Ovary (tissue), 9 donors: Measurements from ENCODE around the gene GPC6. TPM values are rescaled to one million over a fixed set of nuclear protein-coding genes. Genes with fewer than 3 reads are reported as not detected.

Experiments
- DNase-seq, 5 donors: peaks; one replicate each; pipeline ENCODE4 v3.0.0-alpha.2; 2019 to 2020
- H3K27ac ChIP-seq, 2 donors: fragments of 200-600 bp; one replicate each; pipeline versions ENCODE4 v1.5.1 to v1.8.0; 2019 to 2022
- H3K27me3 ChIP-seq: fragments of 200-600 bp; one replicate; pipeline ENCODE4 v1.8.0; 2022
- H3K36me3 ChIP-seq: fragments of 200-600 bp; sonication (generic); one replicate; pipeline ENCODE4 v1.5.1; 2019
- H3K4me1 ChIP-seq: one replicate; pipeline ENCODE4 v1.8.1; 2013; ENCODE audit warnings: mild to moderate bottlenecking, moderate library complexity; ENCODE audit not compliant: insufficient read depth
- H3K4me3 ChIP-seq: fragments of 200-600 bp; sonication (generic); one replicate; pipeline ENCODE4 v1.5.1; 2017
- H3K9me3 ChIP-seq, 2 donors: fragments of 200-600 bp in 1 of 2; sonication (generic) in 1 of 2; one replicate each; pipeline versions ENCODE4 v1.5.1 to v1.8.1; 2013 to 2019; ENCODE audit warnings: mild to moderate bottlenecking in 1 of 2, moderate library complexity in 1 of 2
- EP300 ChIP-seq: sonication (generic); formaldehyde crosslinking; IDR thresholded peaks from one replicate; pipeline ENCODE4 v1.6.1; 2017; ENCODE audit warnings: antibody characterized with exemption
- POLR2A ChIP-seq: fragments of 450-650 bp; IDR thresholded peaks from one replicate; pipeline ENCODE4 v1.6.1; 2017; ENCODE audit warnings: antibody characterized with exemption, mild to moderate bottlenecking, moderate library complexity
- WGBS, 3 donors: extraction: QIAGEN DNeasy Blood & Tissue Kit in 1 of 3; methylation state at CpG; one replicate each; pipeline versions ENCODE4 v1.1.5 to v1.1.7; 2013 to 2017; 5-methylcytosine and 5-hydroxymethylcytosine counted together
- intact Hi-C, 4 donors: fragments of 100-400 bp; cut with DNase I; formaldehyde crosslinking; loops; one replicate each; pipeline versions ENCODE4 v1.11.0 to v1.15.1; 2022 to 2023
- polyA plus RNA-seq, 2 donors: library from polyadenylated mRNA; stranded (reverse); fragments of 200-250 nt in 1 of 2; fragments of 350-450 nt in 1 of 2; fragmentation: Illumina TruSeq in 1 of 2; extraction: RNeasy Lipid Tissue Mini Kit (QIAGEN cat#74804) in 1 of 2; gene quantifications; one replicate each; pipeline ENCODE4 v1.2.3, GENCODE V29; 2013 to 2014
- total RNA-seq, 7 donors: library from RNA; depleted of rRNA in 2 of 7; stranded (reverse); fragments of >200 nt in 2 of 7; fragmentation: NEBNext Ultra II Directional in 3 of 7; extraction: Animal tissue kit (Norgen Biotek cat#: 25700) in 3 of 7; gene quantifications; one replicate each; pipeline versions ENCODE4 v1.1.0 to v1.2.4, GENCODE V29; 2016 to 2023
- TF ChIP-seq, protein P1 (sequence below), 3 donors: fragments of 450-650 bp in 2 of 3; fragments of 200-600 bp in 1 of 3; IDR thresholded peaks; one replicate each; pipeline versions ENCODE4 v1.5.1 to v1.8.0; 2016 to 2022; ENCODE audit warnings: antibody characterized with exemption in 3 of 3, mild to moderate bottlenecking in 1 of 3
- donor health status: DM: no; HTN: no; CAD: no; lungs with moderate emphysema.
- donor health status: DM: no; HTN: no; CAD: no.
- donor health status: Bipolar disorder and iron deficiency.
- donor health status: DM: yes; HTN: yes; CAD: no.
- donor health status: DM: no; HTN: no; CAD: no.
- donor health status: DM: yes; HTN: yes; CAD: no.

Gene GPC6
- total and polyA plus RNA-seq, 9 donors: 4.3 to 22.3 (median 17.9) TPM

DNA sequence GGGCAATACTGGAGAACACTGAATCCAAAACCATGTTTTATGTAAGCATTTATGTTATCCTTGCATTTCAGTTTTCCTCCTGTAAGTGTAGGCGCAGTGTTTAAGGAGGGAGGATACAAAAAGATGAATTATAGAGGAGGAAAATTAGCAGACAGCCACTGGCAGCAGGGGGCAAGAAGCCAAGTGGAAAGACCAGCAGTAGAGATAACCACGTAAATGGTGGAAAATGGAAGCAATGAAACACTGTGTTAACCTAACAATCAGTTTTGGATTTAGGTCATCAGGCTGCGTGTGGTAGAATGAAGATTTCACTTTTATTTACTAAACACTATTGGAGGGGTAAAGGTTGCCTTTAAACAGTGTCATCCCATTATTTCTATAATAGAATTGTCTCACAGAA, 447.3 kb downstream of the GPC6 start:
- Histone ChIP-seq H3K4me1 (no peaks in the 10 kb centered on the region), H3K36me3 (no peaks in the 10 kb centered on the region), H3K27me3 (no peaks in the 10 kb centered on the region), H3K9me3 (no peaks in the 10 kb centered on the region), H3K4me3 (no peak overlapping the region), H3K27ac (no peak overlapping the region)
- 73 to 83% (median 81%) methylated on average over 3 of the region's 3 CpGs for WGBS, 3 donors
- intact Hi-C loops: no loop called here
- DNase-seq: no peak
- TF ChIP-seq POLR2A (no peak), EP300 (no peak)
- TF ChIP-seq, protein P1, sequence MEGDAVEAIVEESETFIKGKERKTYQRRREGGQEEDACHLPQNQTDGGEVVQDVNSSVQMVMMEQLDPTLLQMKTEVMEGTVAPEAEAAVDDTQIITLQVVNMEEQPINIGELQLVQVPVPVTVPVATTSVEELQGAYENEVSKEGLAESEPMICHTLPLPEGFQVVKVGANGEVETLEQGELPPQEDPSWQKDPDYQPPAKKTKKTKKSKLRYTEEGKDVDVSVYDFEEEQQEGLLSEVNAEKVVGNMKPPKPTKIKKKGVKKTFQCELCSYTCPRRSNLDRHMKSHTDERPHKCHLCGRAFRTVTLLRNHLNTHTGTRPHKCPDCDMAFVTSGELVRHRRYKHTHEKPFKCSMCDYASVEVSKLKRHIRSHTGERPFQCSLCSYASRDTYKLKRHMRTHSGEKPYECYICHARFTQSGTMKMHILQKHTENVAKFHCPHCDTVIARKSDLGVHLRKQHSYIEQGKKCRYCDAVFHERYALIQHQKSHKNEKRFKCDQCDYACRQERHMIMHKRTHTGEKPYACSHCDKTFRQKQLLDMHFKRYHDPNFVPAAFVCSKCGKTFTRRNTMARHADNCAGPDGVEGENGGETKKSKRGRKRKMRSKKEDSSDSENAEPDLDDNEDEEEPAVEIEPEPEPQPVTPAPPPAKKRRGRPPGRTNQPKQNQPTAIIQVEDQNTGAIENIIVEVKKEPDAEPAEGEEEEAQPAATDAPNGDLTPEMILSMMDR (IDR thresholded peaks at IDR 0.05): no peak

DNA sequence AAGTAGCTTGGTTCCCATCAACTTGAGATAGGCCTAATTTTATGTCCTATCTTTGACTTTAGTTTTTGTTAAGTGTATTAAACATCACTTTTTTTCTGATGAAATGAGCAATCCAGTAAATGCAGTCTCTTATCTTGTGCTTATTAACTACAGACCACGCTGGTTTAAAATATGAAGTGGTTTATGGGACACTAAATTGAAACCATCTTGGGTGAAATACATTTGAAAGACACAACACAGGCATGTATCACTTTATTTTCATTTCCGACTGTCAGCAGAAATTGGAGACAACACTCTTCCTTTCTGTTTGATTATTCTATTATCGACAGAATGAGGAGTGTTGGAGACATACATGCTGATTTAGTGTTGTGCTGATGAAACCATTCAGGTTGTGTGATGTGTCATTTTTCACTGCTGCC, 447.7 kb downstream of the GPC6 start:
- WGBS, 3 donors: 35 to 54% (median 41%) methylated on average over 3 of the region's 3 CpGs
- Histone ChIP-seq H3K9me3 (no peaks in the 10 kb centered on the region), H3K27me3 (no peaks in the 10 kb centered on the region), H3K27ac (no peak overlapping the region), H3K4me3 (no peak overlapping the region), H3K36me3 (no peaks in the 10 kb centered on the region), H3K4me1 (no peaks in the 10 kb centered on the region)
- no peak for DNase-seq
- intact Hi-C loops: no loop called here
- TF ChIP-seq EP300 (no peak), POLR2A (no peak)
- TF ChIP-seq, protein P1 (IDR thresholded peaks at IDR 0.05): no peak

DNA sequence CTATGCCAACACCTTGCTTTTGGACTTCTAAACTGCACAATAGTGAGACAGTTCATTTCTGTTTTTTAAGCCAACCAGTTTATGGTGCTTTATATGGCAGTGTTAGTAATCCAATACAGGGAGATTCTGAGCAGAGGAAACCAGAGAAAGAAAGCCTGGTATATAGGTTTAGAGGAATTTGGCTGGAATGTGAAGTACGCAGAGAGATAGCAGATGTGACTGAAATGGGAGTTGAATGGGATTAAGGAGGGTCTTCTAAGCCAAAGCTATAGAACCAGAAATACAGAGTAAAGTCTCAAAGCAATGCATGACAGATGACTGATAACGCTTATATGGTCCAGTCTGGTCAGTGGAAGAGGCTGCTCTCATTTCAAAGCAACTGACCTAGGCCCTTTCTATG, 453.7 kb downstream of the GPC6 start:
- Histone ChIP-seq H3K9me3 (no peaks in the 10 kb centered on the region), H3K27ac (no peak overlapping the region), H3K4me1 (no peaks in the 10 kb centered on the region), H3K36me3 (no peaks in the 10 kb centered on the region), H3K4me3 (no peak overlapping the region), H3K27me3 (no peaks in the 10 kb centered on the region)
- DNase-seq: no peak
- TF ChIP-seq, protein P1 (IDR thresholded peaks at IDR 0.05): no peak
- TF ChIP-seq POLR2A (no peak), EP300 (no peak)
- 92 to 97% (median 94%) methylated on average over 2 of the region's 2 CpGs for WGBS, 3 donors
- intact Hi-C loops: no loop called here

DNA sequence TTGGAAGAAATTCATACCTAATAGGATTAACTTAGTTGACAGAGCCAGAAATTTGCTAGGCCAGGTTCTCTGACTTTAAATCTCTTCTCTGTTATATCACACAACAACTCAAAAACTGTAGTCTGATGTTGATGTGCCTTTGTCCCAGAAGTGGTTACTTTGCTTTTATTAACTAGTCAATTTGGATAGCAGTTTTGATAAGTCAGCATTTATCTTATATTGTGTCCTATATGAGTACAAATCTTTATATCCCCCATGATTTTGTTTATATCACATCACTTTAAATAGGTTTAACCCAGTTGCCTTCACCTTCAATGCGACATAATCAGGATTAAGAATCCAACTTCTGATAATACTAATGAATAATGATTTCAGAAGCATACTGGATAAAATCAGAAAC, 459.3 kb downstream of the GPC6 start:
- TF ChIP-seq POLR2A: no peak
- TF ChIP-seq, protein P1 (IDR thresholded peaks at IDR 0.05): no peak
- no peak for TF ChIP-seq EP300
- Histone ChIP-seq H3K4me1 (no peaks in the 10 kb centered on the region), H3K36me3 (no peaks in the 10 kb centered on the region), H3K27me3 (no peaks in the 10 kb centered on the region), H3K9me3 (no peaks in the 10 kb centered on the region), H3K27ac (no peak overlapping the region), H3K4me3 (no peak overlapping the region)
- 98 to 100% (median 100%) methylated on average over 1 of the region's 1 CpG for WGBS, 3 donors
- intact Hi-C loops: no loop called here
- DNase-seq: no peak

DNA sequence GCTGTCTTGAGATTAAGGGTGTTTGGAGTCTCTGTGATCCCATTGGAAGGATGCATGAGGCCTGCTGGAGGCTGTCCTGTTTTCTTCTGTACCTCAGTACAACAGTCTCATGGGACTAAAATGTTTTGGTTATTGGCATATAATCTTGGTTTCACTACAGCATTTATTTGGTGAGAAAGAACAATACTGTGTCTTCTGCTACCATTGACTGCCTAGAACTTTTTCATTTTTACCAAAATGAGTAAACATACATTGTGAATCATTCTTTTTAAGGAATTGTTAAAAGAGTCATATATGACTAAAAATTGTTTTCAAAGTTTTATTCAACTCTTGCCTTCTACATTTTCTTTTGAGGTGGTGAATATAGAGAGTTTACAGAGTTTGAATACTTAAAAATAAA, 459.8 kb downstream of the GPC6 start:
- DNase-seq: no peak
- intact Hi-C loops: no loop called here
- H3K27ac ChIP-seq: no peak overlapping the region
- H3K9me3 ChIP-seq: no peaks in the 10 kb centered on the region
- no peaks in the 10 kb centered on the region for H3K36me3 ChIP-seq
- H3K4me1 ChIP-seq: no peaks in the 10 kb centered on the region
- no peak overlapping the region for H3K4me3 ChIP-seq
- no peaks in the 10 kb centered on the region for H3K27me3 ChIP-seq
- TF ChIP-seq, protein P1 (IDR thresholded peaks at IDR 0.05): no peak
- TF ChIP-seq POLR2A (no peak), EP300 (no peak)
